Measurements from ENCODE around the gene IL4R.

IL4R gene

DNA sequence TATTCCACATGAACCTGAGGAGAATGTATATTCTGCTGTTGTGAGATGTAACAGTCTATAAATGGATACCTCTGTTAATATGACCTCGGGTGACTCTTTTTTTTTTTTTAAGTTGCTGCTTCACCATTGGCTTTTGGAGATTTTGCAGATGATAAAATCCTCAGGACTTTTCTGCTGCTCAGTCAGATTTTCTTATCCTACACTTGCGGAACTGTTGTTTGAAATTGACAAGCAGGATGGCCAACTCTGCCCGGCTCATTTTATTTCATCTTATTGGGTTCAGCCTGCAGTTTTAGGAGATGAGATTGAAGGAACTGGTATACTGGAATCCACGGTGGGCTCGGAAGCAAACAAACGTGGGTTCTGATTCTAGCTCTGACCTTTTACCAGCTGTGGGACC lies 19.3 kb downstream of the IL4R start:
- no peak for DNase-seq

DNA sequence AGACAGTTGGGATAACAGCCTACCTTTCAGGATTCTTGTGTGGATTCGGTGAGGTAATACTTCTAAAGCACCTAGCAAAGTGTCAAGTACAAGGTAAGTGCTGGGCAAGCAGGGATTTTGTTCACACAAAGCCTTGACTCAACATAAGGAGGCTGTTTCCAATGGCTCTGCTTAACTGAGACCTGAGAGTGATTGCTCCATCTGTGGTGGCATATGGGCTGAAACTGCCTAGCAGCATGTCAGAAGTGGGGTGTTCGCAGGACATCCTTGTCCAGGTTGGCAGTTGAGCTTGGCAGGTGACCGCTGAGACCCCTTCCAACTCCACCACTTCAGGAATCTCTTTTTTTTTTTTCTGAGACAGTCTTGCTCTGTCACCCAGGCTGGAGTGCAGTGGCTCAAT lies 19.8 kb downstream of the IL4R start:
- no peak for DNase-seq

DNA sequence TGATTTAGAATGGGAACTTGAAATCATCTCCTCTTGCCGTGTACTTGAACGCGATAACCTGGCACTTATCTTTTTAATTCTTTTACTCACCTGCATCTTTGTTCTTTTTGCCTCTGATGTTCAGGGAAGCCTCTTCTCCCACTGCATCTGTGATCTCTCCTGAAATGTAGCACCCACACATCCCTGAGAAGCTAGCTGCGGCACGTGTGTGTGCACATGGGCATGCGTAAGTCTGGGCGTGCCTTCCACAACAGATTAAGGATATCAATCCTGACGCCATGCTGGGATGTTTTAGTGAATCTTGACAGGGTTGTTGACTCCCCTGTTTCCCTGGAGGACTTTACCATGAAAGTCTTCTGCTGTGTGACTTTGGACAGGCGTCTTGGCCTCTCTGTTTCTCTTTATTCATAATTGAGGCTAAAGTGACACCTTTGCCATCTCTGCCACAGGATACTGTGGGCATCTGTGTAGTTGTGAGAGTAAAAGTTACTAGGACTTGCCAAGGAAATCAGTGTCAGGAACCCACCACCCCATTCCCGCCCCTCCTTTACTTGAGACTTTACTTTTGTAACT lies 20.5 kb downstream of the IL4R start:
- DNase-seq, result no peak

DNA sequence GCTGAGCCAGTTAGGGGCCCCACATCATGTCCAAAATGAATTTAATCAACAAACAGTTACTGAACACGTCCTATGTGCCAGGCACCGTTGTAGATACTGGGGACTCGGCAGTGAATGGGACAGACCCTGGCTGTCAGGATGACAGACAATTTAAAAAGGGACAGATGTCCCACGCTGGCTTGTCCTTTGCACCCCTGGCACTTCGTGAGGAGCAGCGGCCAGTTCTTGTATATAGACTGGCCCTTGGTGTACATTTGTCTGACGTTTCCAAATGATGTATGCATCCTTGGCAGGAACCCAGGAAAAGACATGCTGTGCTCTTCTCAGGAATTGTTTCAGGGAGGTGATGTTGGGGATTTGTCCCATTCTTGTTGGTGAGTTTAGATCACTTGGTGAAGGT lies 21.1 kb downstream of the IL4R start:
- DNase-seq, result no peak

DNA sequence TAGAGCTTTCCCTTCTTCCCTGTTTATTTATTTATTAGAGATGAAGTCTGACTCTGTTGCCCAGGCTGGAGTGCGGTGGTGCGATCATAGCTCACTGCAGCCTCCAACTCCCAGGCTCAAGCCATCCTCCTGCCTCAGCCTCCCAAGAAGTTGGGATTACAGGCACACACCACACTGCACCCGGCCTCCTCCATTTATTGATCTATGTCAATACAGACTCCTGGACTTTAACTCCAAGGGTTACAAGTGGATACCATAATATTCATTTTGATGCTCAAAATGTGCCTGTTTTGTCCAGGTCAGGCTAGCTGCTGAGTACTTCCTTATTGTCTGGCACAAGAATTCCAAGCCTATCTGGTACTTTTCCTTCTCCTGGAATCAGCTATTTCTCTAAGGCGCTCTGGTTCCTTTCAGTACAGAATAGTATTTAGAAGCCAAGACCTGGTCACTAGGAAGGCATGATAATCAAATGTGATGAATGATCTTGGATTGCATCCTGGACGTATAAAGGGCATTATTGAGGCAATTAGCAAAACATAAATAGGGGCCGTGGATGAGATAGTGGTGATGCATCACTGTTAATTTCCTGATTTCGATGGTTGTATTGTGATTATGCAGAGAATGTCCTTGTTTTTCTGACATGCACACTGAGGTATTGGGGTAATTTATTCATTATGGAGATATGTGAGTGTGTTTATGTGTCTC lies 21.7 kb downstream of the IL4R start:
- DNase-seq, result no peak

DNA sequence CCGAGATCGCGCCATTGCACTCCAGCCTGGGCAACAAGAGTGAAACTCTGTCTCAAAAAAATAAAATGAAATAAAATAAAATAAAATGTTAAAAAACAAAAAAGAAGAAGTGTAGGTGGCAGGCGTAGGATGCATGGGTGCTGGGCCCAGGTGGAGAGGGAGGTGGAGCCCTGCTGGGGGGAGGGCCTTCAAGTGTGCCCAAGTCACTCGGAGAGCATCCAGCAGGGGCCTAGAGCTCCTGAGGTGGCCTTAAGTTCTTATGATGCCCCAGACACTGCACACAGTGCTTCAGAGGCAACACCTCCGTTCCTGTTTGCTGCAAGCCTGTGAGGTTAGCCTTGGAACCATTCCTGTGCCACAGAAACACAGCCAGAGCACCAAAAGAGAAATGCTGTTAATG lies 23.2 kb downstream of the IL4R start:
- no peak for DNase-seq

DNA sequence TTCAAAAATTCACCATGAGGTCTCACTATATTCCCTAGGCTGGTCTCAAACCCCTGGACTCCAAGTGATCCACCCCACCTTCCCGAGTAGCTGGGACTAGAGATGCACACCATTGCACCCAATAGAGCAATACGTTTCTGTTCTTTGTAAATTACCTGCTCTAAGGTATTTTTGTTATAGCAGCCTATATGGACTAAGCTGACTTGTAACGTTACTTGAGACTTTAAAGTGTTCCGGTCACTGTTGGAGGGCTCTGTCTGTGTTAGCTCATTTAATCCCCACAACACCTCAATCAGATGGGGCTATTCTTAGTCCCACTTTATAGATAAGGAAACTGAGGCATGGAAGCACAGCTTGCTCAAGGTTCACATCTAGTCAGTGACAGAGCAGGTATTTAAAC lies 25.4 kb downstream of the IL4R start:
- no peak for DNase-seq

DNA sequence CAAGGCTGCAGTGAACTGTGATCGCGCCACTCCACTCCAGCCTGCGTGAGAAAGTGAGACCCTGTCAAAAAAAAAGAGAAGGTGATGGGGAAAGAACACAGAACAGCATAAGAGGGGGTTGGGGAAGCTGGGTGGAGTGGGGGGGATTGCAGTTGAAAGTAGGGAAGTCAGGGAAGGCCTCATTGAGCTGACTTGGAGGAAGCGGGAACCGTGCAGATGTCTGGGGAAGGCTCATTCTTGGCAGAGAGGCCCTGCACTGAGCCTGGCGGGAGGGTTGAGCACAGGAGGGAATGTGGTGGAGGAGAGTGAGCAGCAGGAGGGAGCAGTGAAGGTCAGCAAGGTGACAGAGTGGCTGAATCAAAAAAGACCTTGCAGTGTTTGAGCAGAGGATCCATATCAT lies 26.9 kb downstream of the IL4R start:
- no peak for DNase-seq

DNA sequence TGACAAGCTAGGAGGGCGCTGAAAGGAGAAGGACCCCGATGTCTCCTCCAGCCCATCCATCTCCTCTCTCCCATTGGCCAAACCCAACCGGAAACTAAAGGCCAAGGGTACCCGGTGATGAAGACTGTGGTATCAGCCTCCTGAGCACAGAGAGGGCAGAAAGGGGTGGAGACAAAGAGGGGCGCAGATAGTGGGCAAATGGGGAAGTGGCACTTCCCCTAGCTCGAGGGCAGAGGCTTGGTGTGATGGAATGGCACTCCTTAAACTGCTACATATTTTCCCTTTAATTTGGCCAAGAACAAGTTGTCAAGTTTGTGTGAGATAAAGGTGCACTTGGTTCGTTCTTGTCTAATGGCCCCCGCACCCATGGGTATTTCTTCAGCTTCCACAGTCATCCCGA lies 27.8 kb downstream of the IL4R start:
- no peak for DNase-seq

DNA sequence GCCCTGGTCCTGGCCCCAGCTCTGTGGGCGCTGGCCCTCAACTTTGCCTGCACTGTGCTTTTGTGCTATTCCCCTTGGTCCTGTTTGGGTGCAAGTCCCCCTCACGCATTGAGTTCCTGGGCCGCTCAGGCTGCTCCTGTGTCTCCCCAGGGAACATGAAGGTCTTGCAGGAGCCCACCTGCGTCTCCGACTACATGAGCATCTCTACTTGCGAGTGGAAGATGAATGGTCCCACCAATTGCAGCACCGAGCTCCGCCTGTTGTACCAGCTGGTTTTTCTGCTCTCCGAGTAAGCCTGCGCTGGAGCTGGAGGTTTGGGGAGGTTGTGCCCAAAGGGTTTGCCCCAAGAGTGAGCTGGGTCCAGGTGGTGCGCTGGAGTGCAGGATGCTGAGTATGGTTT lies 28.2 kb downstream of the IL4R start:
- no peak for DNase-seq

DNA sequence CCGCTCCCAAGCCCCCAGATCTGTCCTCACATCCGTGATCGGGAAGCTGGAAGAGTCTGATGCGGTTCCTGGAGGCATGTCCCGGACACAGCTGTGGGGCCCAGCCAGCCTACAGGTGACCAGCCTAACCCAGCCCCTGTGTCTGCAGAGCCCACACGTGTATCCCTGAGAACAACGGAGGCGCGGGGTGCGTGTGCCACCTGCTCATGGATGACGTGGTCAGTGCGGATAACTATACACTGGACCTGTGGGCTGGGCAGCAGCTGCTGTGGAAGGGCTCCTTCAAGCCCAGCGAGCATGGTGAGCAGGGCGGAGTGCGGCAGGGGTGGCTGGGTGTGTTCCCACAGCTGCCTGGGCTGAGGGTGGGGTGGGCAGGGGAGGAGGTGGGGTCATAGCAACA lies 30.9 kb downstream of the IL4R start:
- no peak for DNase-seq

DNA sequence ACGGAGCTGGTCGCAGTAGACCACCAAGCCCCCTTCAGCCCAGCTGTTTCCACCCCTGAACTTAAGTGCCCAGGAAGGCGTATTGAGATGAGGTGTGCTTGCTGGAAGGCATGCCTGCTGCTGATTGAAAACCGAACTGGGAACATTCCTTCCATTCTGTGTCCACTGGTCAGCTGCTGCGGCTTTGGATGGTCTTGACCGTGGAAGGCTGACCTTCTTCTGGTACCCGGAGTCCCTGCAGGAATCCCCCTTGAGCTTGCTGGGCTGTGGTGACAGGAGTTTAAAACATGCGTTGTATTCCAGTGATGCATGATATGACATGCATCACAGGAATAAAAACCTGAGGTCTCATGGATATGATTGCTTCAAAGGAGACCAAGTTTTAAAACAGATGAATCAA lies 31.4 kb downstream of the IL4R start:
- DNase-seq, result no peak

DNA sequence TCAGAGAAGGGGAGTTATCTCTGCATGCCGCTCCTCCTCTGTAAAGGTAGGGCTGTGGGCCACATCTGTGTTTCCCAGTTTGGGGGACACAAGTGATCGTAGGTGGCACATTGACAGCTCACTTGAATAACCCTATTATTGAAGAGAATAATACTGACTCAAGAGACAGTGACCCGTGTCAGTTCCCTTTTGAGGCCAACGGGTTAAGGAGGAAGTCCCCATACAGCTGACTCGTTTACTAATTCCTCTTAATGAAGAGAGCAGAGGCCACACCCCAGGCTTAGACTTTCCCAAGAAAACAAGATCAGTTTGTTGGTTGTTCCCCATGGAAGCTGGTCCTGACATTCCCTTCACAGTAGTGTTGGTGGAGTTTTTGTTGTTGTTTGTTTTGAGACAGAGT lies 33.0 kb downstream of the IL4R start:
- no peak for DNase-seq

DNA sequence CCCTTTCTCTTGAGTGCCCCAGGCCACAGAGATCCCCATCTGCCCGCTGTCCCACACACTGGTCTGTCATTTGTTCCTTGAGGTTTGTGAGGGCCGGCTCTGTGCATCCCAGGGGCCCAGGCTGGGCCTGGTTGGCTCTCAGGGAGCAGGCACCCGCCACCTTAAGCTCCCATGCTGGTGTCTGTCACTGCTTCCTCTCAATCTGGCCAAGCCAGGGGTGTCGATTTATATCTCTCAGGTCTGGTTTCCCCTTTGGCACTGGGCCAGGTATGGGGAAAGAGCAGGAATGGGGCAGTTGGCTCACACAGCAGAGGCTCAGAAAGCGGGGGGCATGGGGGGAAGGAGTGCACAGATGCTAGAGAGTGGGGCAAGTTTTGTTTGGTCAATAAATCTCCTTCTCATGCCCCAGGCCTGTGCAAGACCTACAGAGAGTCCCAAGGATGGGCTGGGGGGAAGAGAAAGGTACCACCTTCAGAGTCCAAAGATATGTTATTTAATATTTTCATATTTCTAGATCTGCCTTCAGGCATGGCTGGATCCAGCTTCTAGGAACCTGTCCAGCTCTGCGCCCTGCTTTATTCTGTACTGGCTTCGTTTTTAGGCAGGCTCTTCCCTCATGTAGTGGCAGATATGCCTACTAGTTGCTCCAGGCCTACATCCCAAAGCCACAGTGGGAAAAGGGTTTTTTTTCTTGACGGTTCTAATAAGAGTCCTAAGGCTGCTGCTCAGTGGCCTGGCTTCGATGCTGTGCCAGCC lies 34.3 kb downstream of the IL4R start:
- no peak for DNase-seq

DNA sequence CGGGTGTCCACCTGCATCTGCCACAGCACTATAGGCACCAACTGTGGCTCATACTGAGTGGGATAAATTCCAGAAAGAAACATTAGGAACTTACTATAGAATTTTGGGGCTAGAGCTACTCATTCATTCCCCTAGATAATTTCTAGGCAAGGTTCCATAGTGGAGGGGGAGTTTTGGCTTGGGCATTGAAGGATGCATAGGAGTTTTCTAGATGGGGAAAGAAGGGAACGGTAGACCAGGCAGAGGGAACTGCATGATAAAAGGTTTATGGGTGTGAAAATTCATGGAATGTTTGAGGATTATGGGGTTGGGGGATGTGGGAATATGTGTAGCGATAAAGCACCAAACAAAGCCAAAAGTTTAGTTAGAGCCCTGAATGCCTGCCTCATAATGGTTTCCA lies 35.5 kb downstream of the IL4R start:
- no peak for DNase-seq

DNA sequence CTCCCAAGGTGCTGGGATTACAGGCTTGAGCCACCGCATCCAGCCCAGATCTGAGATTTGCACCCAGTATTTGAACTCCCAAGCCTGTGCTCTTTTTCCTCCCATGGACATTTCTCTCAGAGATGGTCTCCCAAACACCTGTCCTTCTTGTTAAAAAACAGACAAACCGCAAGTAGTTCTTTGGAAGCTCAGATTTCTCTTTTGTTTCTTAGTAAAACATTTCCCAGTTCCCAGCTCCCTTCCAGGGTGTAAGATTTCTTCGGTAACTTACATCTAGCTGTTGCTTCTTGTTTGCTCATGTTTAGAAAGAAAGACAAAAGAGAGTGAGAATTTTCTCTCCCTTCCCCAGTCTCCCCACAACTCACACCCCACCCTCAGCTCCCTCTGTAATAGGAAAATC lies 36.2 kb downstream of the IL4R start:
- DNase-seq, result no peak

DNA sequence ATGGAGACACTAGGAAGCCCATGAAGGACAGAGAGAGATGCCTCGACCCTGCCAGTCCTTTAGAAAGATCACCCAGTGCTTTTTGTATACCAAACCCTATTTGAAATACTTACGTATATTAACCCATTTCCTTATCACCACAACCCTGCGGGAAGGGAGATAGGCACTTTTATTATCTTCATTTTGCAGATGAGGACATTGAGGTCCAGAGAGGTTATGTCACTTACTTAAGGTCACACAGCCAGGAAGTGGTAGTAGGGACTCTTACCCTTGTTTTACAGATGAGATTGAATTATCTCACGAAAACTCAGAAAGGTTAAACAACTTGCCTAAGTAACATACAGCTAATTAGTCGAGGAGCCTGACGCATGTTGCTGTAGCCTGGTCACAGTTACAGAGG lies 38.2 kb downstream of the IL4R start:
- no peak for DNase-seq

DNA sequence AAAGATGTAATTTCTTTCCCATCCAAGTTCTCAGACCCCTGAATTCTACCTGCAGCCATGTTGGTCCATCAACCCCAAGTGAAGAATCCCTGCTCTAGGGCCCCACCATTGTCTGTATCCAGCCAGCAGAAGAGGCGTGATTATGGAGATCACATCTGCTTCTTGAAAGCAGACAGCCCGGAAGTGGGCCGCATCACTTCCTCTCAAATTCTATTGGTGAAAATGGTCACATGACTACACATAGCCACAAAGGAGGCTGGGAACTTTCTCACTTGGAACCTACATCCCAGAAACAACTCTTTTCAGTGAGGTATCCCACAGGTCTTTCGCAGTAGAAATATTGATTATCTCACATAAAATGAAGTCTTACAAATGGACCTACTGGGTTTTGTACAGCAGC lies 40.1 kb downstream of the IL4R start:
- no peak for DNase-seq

DNA sequence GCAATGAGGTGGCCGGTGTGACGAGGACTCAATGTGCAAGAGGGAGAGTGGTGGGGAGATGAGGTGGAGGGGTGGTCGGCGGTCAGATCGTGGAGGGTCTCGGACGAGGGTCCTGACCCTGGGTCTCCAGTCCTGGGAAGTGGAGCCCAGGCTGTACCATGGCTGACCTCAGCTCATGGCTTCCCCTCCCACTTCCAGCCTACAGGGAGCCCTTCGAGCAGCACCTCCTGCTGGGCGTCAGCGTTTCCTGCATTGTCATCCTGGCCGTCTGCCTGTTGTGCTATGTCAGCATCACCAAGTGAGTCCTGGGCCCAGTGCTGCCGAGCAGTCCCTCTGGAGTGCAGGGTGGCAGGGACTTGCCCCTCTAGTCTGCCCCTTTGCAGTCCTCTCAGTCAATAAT lies 41.8 kb downstream of the IL4R start:
- no peak for DNase-seq

DNA sequence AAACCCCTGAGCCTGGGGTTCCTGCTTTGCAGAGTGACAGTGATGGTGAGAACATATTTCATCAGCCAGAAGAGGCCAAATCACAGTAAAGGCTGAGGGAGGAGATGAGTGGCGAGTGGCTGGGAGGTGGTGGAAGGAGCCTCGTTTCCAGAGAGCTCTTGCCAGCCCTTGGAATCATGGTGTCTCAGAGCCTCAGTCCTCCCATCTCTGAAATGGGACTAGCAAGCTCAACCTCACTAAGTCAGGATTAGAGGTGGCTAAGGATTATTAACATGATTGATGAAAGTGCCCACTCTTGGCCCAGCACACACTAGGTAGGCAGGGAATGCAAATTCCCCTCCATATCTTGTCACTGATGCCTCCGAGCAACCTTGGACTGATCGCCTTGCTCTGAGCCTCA lies 43.0 kb downstream of the IL4R start:
- DNase-seq, result no peak

DNA sequence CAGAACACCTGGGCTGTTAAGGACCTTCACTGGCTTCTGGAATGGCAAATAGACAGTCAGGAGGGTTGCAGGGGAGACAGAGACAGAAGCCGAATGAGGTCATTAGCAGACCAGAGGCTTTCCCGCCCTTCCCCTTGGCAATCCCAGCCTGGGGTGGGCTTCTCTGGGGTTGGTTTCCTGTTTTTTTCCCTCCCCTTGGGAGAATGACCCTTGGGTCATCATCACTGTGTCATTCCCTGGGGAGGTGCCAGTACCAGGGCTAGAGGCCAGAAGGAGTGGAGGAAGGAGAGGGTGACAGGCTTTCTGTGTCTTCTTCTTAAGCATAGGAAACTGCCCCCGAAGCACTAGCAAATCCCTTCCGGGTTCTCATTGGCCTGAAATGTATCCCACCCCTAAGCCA lies 45.3 kb downstream of the IL4R start:
- DNase-seq, result no peak

DNA sequence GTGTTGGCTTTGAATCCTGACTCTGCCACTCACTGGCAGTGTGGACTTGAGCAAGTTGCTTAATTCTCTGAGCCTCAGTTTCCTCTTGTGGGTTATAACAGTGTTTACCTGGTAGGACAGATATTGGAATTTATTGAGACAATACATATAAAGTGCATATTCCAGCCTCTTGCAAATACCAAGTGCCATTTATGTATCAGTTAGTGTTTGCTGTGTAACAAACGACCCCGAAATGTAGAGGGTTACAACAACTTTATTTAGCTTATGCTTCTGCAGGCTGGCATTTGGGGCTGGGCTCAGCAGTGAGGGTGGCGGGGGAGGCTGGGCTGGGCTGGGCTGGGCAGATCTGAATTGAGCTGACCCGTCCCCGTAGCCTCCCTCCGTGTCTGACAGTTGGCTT lies 45.8 kb downstream of the IL4R start:
- DNase-seq, result no peak

DNA sequence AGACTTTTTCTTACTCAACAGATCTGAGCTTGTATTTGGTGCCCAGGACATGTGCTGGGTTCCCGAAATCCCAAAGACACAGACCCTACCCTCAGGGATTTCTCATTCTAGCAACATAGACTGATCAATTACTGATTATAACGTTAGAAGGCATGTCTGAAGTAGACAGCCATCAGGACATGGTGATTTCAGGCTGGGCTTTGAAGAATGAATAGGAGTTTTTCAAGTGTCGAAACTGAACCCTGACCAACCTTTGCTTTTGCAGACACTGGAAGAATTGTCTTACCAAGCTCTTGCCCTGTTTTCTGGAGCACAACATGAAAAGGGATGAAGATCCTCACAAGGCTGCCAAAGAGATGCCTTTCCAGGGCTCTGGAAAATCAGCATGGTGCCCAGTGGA lies 48.2 kb downstream of the IL4R start:
- no peak for DNase-seq

DNA sequence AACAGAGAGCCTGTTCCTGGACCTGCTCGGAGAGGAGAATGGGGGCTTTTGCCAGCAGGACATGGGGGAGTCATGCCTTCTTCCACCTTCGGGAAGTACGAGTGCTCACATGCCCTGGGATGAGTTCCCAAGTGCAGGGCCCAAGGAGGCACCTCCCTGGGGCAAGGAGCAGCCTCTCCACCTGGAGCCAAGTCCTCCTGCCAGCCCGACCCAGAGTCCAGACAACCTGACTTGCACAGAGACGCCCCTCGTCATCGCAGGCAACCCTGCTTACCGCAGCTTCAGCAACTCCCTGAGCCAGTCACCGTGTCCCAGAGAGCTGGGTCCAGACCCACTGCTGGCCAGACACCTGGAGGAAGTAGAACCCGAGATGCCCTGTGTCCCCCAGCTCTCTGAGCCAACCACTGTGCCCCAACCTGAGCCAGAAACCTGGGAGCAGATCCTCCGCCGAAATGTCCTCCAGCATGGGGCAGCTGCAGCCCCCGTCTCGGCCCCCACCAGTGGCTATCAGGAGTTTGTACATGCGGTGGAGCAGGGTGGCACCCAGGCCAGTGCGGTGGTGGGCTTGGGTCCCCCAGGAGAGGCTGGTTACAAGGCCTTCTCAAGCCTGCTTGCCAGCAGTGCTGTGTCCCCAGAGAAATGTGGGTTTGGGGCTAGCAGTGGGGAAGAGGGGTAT lies 48.9 kb downstream of the IL4R start:
- DNase-seq, result no peak

Data from DMS153 (cell line).